Hypothalamus (tissue), 51 donors: ENCODE data around the gene RBM39.
"Not testable (repeated sequence)": the region's sequence is repeated elsewhere in the genome, so short reads cannot be mapped to it uniquely, and the experiment has no call there.

Source experiments
- DNase-seq, 51 donors: peaks; one replicate each; lab custom pipeline; 2025; lab: John Stamatoyannopoulos, UW

Gene RBM39

DNA sequence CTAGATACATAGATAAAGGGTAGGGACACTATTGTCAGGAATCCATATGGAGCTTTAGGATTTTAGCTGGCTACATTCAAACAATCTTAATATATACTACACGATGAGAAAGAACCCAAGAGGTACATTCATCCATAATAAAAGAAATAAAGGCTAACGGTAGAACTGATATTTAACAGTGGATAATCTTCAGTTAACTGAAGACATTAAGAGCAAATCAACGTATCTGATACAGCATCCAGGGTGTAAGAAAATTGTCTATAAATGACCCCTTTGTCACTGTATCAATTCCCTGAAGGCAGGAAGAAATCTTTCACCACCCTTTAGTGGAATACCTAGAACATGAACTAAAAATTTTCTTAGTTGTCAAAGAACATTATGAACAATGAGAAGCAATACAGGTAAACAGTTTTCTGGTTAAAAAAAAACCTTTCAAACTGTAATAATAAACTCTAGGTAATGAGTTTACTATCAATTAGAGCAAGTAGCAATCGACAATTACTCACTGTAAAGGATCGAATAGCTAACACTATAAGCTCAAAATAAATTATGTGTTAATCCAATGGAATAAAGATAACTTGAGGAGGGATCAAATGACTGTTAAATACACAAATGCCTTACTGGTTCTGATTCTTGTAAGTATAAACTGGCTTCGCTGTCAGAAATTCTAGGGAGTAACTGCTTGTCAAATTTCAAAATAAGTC, 31.0 kb downstream of the RBM39 start:
- DNase-seq, result no peak

DNA sequence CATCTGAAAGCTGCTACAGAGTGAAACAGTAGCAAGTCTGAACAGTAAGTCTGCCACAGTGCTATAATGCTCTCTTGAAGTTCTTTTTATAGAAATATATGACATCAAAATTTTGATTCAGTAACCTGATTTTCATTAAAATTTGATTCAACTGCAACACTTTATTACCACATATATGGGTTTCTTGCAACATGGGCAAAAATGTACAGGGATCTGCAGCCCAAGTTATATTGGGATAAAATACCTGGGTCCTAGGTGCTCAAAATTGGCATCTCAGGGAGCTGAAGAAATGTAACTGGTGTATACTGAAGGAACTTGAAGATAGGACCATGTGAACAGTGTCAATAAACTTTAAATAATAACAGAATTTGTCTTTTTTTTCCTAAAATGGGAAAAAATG, 32.0 kb downstream of the RBM39 start:
- no peak for DNase-seq

DNA sequence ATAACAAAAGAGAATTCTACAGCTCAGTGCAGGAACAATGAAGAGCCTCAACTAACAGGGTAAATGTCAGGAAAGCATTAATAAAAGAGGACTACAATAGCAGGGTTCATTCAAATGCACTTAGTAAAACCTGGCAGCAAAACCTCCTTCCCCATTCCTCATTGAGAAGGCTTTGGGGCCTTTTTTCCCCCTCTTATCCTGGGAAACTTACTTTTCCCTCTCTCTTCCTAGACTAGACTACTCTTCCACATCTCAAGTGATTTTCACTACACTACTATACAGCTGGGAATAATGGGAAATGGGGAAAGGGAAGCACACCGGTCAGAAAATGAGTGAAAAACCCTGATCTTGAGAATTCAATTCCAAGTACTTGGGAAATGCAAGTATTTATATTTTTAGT, 32.8 kb downstream of the RBM39 start:
- no peak for DNase-seq

DNA sequence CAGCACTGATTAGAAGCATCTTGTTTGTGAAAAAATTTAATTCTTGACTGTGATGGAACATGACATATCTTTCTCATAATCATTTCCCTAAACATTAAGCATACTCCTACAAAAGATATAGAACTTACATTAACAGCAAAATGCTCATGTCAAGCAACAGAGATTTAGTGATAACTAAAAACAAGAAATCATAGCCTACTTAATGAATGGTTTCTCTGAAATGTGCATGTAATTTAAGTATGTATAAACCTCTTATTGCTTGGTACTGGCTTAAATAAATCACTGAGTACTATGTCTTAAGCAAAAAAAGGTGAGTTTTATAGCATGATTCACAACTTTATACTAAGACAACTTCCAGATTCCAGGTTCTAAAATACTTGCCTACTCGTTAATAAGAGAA, 33.6 kb downstream of the RBM39 start:
- DNase-seq, result no peak

DNA sequence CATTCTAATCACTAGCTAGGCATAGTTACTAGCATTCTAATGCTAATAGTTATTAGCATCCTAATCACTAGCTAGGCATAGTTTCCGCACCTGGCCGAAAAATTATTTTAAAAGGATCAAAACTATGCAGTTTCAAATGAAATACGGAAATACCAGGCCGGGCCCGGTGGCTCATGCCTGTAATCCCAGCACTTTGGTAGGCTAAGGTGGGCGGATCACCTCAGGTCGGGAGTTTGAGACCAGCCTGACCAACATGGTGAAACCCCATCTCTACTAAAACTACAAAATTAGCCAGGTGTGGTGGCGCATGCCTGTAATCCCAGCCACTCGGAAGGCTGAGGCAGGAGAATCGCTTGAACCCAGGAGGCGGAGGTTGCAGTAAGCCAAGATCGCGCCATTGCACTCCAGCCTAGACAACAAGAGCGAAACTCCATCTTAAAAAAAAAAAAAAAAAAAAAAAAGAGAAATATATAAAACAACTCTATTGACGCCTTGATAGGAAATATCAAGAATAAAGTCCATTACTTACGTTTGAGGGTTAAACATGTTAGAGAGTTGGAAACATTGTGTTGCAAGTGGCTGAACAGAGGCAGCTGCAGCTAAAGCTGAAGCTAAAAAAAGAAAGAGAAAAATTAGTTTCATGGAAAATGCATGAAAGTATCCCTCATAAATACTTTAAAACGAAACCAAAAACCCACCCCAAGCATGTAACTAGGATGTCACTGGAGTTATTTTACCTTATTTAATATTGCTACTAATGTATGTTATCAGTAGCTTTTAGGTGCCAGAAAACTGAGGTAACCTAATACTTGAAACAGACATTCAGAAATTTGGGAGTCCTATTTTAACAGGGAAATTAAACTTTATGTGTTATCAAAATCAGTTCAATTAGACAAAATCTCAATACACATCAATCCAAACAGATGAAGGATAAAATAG, 35.2 kb downstream of the RBM39 start:
- not testable (repeated sequence) for DNase-seq

DNA sequence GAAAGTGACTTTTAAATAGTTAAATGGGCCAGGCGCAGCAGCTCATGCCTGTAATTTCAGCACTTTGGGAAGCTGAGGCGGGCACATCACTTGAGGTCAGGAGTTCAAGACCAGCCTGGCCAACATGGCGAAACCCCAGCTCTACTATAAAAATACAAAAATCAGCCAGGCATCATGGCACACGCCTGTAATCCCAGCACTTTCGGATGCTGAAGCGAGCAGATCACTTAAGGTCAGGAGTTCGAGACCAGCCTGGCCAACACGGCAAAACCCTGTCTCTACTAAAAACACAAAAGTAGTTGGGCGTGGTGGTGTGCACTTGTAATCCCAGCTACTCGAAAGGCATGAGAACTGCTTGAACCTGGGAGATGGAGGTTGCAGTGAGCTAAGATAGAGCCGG, 36.2 kb downstream of the RBM39 start:
- DNase-seq, result not testable (repeated sequence)

DNA sequence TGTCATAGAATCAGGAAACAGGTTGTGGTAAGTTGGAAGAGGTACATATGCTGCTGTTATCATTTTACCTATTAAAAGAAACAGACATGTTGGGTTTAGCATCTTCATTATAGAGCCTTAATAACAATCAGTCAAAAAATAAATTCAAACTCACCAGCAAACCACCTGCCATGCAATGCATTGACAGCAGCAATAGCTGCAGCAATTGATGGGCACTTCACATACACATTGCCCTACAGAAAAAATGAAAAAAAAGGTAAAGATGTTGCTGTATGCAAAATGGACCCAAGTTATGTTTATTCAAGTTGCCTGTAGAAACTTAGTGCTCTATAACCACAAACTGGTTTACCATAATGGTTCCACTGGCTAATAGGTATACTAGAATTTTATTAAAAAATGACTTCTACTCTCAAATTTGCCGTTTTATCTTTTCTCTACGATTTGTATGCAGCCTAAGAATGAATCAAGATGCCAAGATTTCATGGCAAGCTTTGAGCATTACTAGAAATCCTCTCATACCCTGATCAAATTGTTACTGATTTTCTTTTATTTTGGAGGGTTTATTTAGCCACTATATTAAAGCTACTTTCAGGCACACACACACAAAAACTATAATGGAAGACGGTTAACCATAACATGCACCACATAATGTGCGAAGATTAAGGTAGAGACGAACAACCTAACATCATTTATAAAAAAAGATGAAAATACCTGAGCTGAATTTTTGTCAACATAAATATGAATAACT, 37.4 kb downstream of the RBM39 start:
- DNase-seq, result no peak

DNA sequence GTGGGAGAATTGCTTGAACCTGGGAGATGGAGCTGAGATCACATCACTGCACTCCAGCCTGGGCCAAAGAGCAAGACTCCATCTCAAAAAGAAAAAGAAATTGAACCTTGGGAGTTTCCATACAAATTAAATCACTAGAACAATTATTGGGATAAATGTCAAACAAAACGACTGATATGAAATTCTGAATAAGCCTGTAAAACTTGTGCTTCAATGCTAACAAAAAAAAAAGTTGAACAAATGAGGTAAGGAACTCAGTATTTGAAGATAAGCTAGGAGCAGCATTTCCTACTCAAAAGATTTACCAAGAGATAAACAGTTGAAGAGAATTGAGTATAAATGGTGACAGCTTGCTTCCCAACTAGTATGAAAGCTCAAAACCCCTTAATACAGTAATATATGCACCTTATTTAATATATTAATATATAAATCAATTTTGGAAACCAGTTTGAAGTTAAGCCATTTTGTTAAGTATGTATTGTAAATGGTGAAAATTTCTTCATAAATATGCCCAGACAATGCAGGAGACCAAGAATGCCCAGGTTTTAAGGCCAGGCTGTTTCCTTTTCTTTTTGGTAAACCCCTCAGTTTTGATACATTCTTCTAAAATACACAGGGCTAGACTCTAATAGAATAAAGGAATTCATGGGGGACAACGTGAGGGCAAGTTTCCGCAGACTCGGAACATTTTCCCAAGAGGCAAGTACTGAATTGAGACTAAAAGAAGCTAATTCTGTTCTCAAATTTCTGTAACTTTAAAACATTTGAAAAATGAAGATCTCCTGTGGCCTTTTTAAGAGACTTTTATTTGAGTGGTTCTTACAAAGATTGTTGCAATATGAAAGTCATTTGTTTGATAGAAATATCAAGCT, 39.0 kb downstream of the RBM39 start:
- DNase-seq, result no peak

DNA sequence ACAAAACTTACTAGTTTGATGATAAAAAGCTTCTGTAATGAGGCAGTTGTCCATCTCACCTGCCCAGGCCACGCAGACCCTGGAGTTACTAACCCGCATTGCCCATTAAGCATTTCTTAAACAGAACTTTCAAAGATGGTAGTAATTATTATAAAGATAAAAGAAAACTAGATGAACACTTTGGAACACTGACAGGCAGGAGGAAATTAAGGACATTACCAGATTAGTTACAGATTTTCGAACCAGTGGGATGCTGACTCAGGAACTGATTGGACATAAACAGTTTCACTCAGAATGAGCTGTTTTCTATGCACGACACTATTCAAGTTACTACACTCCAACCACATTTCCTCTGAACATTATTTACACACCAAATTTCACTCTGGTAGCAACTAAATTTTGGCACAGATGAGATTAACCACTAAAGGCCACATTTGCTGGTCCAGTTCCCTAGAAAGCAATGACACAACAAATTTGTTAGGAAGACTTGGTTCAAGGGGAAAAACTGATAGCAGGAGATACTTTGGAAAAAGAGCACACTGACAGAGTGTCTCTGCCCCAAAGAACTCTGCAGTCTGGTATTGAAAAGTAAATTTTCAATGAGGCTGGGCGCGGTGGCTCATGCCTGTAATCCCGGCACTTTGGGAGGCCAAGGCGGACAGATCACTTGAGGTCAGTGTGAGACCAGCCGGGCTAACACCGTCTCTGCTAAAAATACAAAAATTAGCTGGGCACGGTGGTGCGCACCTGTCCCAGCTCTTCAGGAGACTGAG, 39.8 kb downstream of the RBM39 start:
- no peak for DNase-seq

DNA sequence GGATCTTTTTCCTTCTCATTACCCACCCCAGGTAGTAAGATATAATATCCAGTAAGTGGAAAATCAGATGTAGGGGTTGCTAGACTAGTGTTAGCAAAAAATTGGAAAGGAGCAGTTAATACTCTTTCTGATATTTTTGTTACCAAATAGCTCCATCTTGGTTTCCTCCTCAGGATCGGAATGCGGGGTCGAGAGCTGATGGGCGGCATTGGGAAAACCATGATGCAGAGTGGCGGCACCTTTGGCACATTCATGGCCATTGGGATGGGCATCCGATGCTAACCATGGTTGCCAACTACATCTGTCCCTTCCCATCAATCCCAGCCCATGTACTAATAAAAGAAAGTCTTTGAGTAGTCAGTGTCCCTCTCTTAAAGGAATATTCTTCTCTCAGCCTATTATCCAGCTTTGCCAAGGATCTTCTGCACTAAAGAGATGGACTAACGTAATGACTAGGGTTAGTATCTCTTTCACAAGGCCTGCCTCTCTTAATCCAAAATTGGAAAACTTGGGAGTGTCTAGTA, 41.4 kb downstream of the RBM39 start:
- no peak for DNase-seq

DNA sequence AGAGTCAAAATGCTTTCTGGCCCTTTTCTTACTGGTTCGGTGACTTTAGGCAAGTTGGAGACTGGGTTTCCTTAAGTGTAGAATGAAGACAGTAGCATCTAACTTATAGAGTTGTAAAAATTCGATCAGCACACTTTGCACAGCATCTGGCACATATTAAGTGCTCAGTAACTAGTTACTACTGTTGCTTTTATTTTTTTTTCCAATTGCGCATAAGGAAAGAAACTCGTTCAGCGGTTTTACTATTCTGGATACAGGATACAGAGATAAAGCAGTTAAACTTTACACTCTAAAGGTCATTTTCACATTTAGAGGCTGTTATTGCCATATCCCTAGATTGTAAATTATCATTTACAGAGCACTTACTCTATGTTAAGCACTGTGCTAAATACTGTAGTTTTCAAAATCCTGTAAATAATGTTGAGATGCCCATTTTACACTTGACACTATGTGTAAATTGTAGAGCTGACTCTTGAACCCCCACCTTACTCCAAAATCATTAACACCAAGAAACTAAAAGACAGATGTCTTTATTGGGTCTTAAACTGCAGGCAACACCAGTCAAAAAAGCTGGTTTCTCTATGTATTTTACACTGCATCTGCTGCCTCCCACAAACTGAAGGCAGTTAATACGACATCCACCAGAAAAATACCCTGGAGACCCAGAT, 42.0 kb downstream of the RBM39 start:
- DNase-seq, result no peak

DNA sequence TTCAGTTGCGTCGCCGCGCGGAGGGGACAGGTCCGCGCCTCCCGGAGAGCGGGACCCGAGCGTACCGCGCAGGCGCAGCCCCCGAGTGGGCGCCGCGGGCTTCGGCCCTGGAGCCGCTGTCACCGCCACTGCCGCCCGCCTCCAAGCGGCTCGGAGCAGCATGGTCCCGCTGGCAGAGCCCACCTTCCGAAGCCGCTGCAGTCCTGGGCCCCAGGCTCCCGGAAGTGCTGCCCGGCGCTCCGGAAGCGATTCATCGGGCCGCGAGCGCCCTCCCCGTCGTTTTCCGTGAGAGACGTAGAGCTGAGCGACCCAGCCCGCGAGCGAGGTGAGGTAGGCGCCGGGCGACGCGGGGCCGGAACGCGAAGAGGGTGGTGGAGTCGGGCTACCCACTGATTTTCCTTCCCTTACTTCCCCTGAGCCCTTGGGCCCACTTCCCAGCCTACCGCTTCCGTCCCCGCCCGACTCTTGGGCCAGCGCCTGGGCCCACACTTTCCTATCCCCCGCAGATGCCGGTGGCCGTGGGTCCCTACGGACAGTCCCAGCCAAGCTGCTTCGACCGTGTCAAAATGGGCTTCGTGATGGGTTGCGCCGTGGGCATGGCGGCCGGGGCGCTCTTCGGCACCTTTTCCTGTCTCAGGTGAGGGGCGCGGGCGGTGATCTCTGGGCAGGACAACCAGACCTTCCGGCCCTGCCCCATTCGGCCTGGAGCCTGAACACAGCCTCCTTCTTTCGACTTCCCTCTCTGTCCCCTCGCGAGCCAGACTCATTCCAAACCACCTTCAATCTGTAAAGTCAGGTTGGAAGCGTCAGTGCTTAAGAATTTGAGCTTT, 42.7 kb downstream of the RBM39 start, which contains the start of the genes NFS1 and ROMO1:
Gene NFS1 (minus strand): TSS at position 226 of the 830 bp plus-strand sequence. CDS start 64 bp downstream, at position 162.
Gene ROMO1 (plus strand): TSS at position 279 of the 830 bp plus-strand sequence. CDS start 228 bp downstream, at position 507.
- DNase-seq, result peak; percentile 13 to 89 (median 75)

DNA sequence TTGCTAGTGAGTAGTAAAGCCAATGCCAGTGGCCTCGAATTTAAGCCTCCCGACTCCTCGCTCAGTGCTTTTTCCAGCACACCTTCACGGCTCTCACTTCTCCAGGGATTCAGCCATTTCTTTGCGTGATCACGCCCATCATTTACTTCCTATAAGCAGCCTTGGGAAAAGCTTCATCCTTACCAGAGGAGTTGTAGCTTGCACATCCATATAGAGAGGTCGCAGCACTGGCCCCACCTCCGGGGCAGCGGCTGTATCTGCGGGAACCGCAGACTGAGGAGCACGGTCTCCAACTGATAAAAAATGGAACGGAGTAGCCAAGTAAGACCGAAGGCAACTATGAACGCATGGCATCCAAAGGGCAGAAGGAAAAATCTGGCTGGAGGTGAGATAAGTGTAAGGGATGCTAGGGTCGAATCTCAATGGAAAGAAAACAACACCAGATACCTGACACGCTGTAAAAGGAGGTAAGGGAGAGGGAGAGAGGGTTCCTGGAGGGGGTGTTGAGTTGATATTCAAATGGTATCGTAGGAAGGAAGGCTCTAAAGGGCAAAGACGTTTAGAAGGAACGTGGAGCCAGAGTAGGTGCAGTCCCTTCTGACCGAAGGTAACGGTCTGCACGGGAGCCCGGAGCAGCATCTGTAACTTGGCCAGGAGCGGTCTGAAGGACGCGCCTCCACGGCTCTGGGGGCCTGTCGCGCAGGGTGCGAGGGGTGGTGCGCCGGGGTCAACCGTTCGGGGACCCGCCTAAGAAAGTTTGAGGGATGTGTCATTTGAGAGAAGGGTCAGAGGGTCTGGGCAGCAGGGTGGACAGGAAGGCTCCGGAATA, 43.5 kb downstream of the RBM39 start:
- DNase-seq, result peak in 11 of 51 donors; percentile 1 to 76 (median 25)

DNA sequence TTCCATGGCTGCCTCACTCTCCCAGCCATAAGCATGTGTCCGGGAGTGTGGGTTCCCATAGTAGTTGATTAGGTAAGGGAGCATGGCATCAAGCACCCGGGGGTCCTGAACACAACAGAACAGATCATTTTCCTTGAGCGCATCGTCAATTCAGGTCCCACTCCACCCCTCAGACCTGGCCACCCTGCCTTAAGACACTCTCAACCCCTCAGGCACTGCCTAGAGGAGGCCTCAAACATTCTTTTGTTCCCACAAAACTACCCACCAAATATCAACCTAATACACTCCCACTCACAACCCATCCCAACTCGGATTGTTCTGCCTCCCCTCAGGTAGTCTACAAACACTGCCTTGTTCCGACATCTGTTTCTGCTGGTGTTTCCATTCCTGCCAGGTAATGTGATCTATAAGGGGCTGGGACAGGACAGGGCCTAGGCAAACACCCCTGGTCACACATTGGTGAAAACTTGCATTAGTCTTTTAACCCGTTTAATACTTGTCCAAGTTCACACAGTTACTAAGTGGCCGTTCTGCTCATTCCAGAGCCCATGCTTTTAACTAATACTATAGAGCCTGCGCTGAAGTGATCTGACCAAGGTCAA, 44.3 kb downstream of the RBM39 start:
- no peak for DNase-seq

DNA sequence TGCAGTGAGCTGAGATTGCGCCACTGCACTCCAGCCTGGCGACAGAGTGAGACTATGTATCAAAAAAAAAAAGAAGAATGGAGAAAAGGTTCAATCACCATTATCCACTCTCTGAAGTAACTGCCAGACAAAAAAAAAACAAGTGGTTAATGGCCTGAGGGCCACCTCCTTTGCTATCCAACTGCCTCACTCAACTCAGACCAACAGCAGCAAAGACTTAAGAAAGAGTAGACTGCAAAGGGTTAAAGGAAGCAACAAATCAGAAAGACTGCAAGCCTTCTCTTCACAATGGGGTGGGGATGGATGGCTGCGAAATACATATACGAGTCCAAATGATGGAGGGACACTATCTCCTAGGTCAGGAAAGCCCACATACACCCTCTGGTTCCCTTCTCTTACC, 46.1 kb downstream of the RBM39 start:
- DNase-seq, result no peak

DNA sequence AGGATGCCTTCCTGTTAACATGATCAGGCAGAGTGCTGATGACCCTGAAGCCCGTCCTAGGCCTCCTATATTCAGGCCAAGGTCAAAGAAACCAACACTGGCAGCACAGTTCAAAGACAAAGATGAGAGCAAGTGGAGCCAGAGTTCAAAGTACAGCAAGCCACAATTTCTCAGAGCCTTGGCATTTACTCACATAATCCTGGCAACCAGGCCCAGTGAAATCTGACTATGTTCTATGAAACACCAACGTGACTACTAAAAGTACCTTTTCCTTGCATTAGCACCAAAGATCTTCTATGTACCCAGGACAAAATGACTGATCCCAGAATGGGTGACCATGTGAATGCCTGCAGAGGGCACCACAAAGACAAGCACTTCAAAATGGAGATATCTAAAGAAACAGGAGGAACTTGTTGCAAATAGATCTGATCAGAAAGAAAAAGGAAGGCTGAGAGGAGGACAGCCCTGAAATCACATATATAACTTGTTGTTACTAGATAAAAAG, 46.8 kb downstream of the RBM39 start:
- no peak for DNase-seq
